Sigmoid colon (tissue), 4 donors: Measurements from ENCODE around the gene TBC1D19.

Experiments used
- POLR2AphosphoS5 ChIP-seq, 4 donors: sonication (generic); formaldehyde crosslinking; IDR thresholded peaks; one replicate each; pipeline ENCODE4 v1.6.1; 2017; ENCODE audit warnings: antibody characterized with exemption in 4 of 4
- TF ChIP-seq, protein P1 (sequence below), 4 experiments: fragments of 450-650 bp in 3 of 4; fragments of 200-600 bp in 1 of 4; IDR thresholded peaks; one replicate each; pipeline ENCODE4 v1.5.1; 2016 to 2019; ENCODE audit warnings: antibody characterized with exemption in 4 of 4, mild to moderate bottlenecking in 3 of 4, moderate library complexity in 2 of 4

- no peak for TF ChIP-seq POLR2AphosphoS5 (IDR thresholded peaks at IDR 0.05)
- TF ChIP-seq, protein P1, sequence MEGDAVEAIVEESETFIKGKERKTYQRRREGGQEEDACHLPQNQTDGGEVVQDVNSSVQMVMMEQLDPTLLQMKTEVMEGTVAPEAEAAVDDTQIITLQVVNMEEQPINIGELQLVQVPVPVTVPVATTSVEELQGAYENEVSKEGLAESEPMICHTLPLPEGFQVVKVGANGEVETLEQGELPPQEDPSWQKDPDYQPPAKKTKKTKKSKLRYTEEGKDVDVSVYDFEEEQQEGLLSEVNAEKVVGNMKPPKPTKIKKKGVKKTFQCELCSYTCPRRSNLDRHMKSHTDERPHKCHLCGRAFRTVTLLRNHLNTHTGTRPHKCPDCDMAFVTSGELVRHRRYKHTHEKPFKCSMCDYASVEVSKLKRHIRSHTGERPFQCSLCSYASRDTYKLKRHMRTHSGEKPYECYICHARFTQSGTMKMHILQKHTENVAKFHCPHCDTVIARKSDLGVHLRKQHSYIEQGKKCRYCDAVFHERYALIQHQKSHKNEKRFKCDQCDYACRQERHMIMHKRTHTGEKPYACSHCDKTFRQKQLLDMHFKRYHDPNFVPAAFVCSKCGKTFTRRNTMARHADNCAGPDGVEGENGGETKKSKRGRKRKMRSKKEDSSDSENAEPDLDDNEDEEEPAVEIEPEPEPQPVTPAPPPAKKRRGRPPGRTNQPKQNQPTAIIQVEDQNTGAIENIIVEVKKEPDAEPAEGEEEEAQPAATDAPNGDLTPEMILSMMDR (IDR thresholded peaks at IDR 0.05), result no peak
Measured at GRCh38 chr4:26753187-26753586, 169.3 kb downstream of the TBC1D19 start.
